ENCODE results near the gene DIAPH1.

The DIAPH1 gene

GRCh38 chr5:141640051-141640415, 21.2 kb upstream of the DIAPH1 start:
- Histone ChIP-seq H3K9ac (ENCODE audit: low read depth in 1 of 2, low read length in 2 of 2) (no peak overlapping the region), H3K27me3 (ENCODE audit: control insufficient read depth in 1 of 2, insufficient read depth in 2 of 2, low read length in 2 of 2) (no peaks in the 10 kb centered on the region), H3K4me3 (ENCODE audit: low read depth in 1 of 2, low read length in 2 of 2) (no peak overlapping the region), H3K36me3 (ENCODE audit: control insufficient read depth in 1 of 2, insufficient read depth in 2 of 2, low read length in 2 of 2) (peaks cover 7 to 19% of the 10 kb centered on the region in 2 donors), H3K27ac (ENCODE audit: low read depth, low read length) (no peak overlapping the region), H3K4me1 (ENCODE audit: control insufficient read depth in 1 of 2, insufficient read depth in 2 of 2, low read length in 2 of 2) (peaks cover 11 to 28% of the 10 kb centered on the region in 2 donors), H3K9me3 (ENCODE audit: control insufficient read depth in 1 of 2, low read length in 2 of 2) (no peaks in the 10 kb centered on the region)

GRCh38 chr5:141639357-141640050, 20.7 kb upstream of the DIAPH1 start:
- H3K4me3 ChIP-seq (ENCODE audit: low read depth in 1 of 2, low read length in 2 of 2): no peak overlapping the region
- no peak overlapping the region for H3K27ac ChIP-seq (ENCODE audit: low read depth, low read length)
- no peaks in the 10 kb centered on the region for H3K27me3 ChIP-seq (ENCODE audit: control insufficient read depth in 1 of 2, insufficient read depth in 2 of 2, low read length in 2 of 2)
- H3K9ac ChIP-seq (ENCODE audit: low read depth in 1 of 2, low read length in 2 of 2): no peak overlapping the region
- H3K4me1 ChIP-seq (ENCODE audit: control insufficient read depth in 1 of 2, insufficient read depth in 2 of 2, low read length in 2 of 2): peaks cover 16 to 34% of the 10 kb centered on the region in 2 donors
- peaks cover 4 to 14% of the 10 kb centered on the region in 2 donors for H3K36me3 ChIP-seq (ENCODE audit: control insufficient read depth in 1 of 2, insufficient read depth in 2 of 2, low read length in 2 of 2)
- H3K9me3 ChIP-seq (ENCODE audit: control insufficient read depth in 1 of 2, low read length in 2 of 2): no peaks in the 10 kb centered on the region

DNA sequence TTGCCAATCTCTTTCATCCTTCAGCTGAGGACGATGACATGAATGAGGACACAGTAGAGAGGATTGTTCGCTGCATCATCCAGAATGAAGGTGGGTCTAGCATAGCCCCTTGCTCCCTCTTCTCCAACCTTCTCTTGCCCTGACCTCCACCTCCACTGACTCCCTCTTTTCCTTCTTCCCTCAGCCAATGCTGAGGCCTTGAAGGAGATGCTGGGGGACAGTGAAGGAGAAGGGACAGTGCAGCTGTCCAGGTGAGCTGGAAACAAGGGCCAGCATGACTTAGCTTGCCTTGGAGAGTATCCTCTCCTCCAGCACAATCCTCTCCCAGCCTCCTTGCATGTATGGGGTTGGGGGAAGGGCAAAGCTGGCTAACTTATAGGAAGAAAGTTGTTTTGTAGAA, 20.0 kb upstream of the DIAPH1 start:
- H3K9ac ChIP-seq (ENCODE audit: low read depth in 1 of 2, low read length in 2 of 2): no peak overlapping the region
- no peaks in the 10 kb centered on the region for H3K9me3 ChIP-seq (ENCODE audit: control insufficient read depth in 1 of 2, low read length in 2 of 2)
- peaks cover 0 to 7% of the 10 kb centered on the region in 2 donors for H3K36me3 ChIP-seq (ENCODE audit: control insufficient read depth in 1 of 2, insufficient read depth in 2 of 2, low read length in 2 of 2)
- H3K27ac ChIP-seq (ENCODE audit: low read depth, low read length): no peak overlapping the region
- no peaks in the 10 kb centered on the region for H3K27me3 ChIP-seq (ENCODE audit: control insufficient read depth in 1 of 2, insufficient read depth in 2 of 2, low read length in 2 of 2)
- H3K4me3 ChIP-seq (ENCODE audit: low read depth in 1 of 2, low read length in 2 of 2): no peak overlapping the region
- peaks cover 16 to 34% of the 10 kb centered on the region in 2 donors for H3K4me1 ChIP-seq (ENCODE audit: control insufficient read depth in 1 of 2, insufficient read depth in 2 of 2, low read length in 2 of 2)

GRCh38 chr5:141637767-141638419, 19.1 kb upstream of the DIAPH1 start:
- Histone ChIP-seq H3K4me3 (ENCODE audit: low read depth in 1 of 2, low read length in 2 of 2) (peak overlapping the region; percentile 91 to 98), H3K9ac (ENCODE audit: low read depth in 1 of 2, low read length in 2 of 2) (peak overlapping the region in 1 of 2 donors; percentile 44), H3K9me3 (ENCODE audit: control insufficient read depth in 1 of 2, low read length in 2 of 2) (no peaks in the 10 kb centered on the region), H3K36me3 (ENCODE audit: control insufficient read depth in 1 of 2, insufficient read depth in 2 of 2, low read length in 2 of 2) (peaks cover 0 to 7% of the 10 kb centered on the region in 2 donors), H3K27ac (ENCODE audit: low read depth, low read length) (no peak overlapping the region), H3K4me1 (ENCODE audit: control insufficient read depth in 1 of 2, insufficient read depth in 2 of 2, low read length in 2 of 2) (peaks cover 16 to 34% of the 10 kb centered on the region in 2 donors), H3K27me3 (ENCODE audit: control insufficient read depth in 1 of 2, insufficient read depth in 2 of 2, low read length in 2 of 2) (no peaks in the 10 kb centered on the region)

GRCh38 chr5:141637123-141637766, 18.4 kb upstream of the DIAPH1 start:
- Histone ChIP-seq H3K27ac (ENCODE audit: low read depth, low read length) (no peak overlapping the region), H3K27me3 (ENCODE audit: control insufficient read depth in 1 of 2, insufficient read depth in 2 of 2, low read length in 2 of 2) (no peaks in the 10 kb centered on the region), H3K4me1 (ENCODE audit: control insufficient read depth in 1 of 2, insufficient read depth in 2 of 2, low read length in 2 of 2) (peaks cover 16 to 34% of the 10 kb centered on the region in 2 donors), H3K4me3 (ENCODE audit: low read depth in 1 of 2, low read length in 2 of 2) (peak overlapping the region; percentile 91 to 98), H3K9me3 (ENCODE audit: control insufficient read depth in 1 of 2, low read length in 2 of 2) (no peaks in the 10 kb centered on the region), H3K36me3 (ENCODE audit: control insufficient read depth in 1 of 2, insufficient read depth in 2 of 2, low read length in 2 of 2) (peaks cover 0 to 11% of the 10 kb centered on the region in 2 donors), H3K9ac (ENCODE audit: low read depth in 1 of 2, low read length in 2 of 2) (peak overlapping the region; percentile 39 to 44)

DNA sequence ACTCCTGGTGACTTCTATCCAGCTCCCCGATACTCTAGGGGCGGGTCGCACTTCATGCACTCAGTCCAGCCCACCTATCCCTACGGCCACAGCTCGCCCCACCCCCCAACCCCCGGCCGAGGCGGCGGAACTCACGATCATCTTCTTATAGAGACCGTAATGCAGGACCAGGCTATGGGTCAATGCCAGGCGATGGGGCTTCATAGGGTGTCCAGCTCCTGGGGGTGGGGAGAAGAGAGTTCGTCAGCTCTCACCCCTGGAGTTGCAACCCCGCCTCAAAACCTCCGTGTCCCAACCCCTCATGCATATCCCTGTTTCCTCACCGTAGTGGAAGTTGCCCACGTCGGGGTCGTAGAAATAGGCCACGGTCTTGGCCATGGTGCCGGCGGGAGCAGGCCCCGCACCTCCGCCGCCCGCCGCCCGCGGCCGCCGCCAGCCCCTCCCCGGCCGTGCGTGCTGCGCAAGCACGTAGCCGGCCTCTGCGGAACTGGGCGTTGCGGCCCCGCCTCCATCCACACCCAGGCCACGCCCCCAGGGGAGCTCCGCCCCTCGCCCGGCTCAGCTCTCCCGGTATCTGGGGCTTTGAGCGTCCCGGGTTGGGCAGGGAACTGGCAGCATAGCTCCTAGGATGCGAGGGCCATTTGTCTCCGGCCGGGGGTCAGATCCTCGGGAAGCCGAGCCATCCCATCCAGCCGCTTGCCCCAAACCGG, 17.8 kb upstream of the DIAPH1 start, which contains the start of the genes HDAC3 and RELL2:
Gene HDAC3, minus strand, starts transcription at position 437 of the 710 bp plus-strand sequence. Its CDS starts 59 bp downstream, at position 378.
Gene RELL2, plus strand, starts transcription at position 585 of the 710 bp plus-strand sequence. CDS start 1,229 bp downstream, outside the sequence.
- Histone ChIP-seq H3K4me1 (ENCODE audit: control insufficient read depth in 1 of 2, insufficient read depth in 2 of 2, low read length in 2 of 2) (peaks cover 16 to 34% of the 10 kb centered on the region in 2 donors), H3K9ac (ENCODE audit: low read depth in 1 of 2, low read length in 2 of 2) (peak within 1 kb of the TSS; percentile 85 to 91), H3K9me3 (ENCODE audit: control insufficient read depth in 1 of 2, low read length in 2 of 2) (no peaks in the 10 kb centered on the region), H3K27me3 (ENCODE audit: control insufficient read depth in 1 of 2, insufficient read depth in 2 of 2, low read length in 2 of 2) (no peaks in the 10 kb centered on the region), H3K4me3 (ENCODE audit: low read depth in 1 of 2, low read length in 2 of 2) (peak within 1 kb of the TSS; percentile 91 to 98), H3K27ac (ENCODE audit: low read depth, low read length) (peak within 1 kb of the TSS; percentile 64), H3K36me3 (ENCODE audit: control insufficient read depth in 1 of 2, insufficient read depth in 2 of 2, low read length in 2 of 2) (peaks cover 0 to 12% of the 10 kb centered on the region in 2 donors)

DNA sequence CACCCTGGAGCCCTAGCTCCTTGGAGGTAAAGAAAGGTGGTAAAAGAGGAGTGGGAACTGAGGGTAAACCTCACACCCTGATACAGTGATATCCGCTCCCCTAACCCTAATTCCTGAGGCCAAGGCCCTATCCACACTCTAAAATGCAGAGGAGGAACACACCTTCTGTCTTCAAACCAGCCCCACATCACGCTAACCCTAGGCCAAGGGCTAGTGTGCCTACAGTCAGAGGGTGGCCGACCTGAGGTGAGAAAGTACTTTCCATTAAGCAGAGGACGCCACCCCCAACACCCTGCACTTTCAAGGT, 17.3 kb upstream of the DIAPH1 start:
- Histone ChIP-seq H3K4me3 (ENCODE audit: low read depth in 1 of 2, low read length in 2 of 2) (peak overlapping the region; percentile 91 to 98), H3K27ac (ENCODE audit: low read depth, low read length) (no peak overlapping the region), H3K9ac (ENCODE audit: low read depth in 1 of 2, low read length in 2 of 2) (peak overlapping the region; percentile 85 to 91), H3K27me3 (ENCODE audit: control insufficient read depth in 1 of 2, insufficient read depth in 2 of 2, low read length in 2 of 2) (no peaks in the 10 kb centered on the region), H3K4me1 (ENCODE audit: control insufficient read depth in 1 of 2, insufficient read depth in 2 of 2, low read length in 2 of 2) (peaks cover 16 to 34% of the 10 kb centered on the region in 2 donors), H3K9me3 (ENCODE audit: control insufficient read depth in 1 of 2, low read length in 2 of 2) (no peaks in the 10 kb centered on the region), H3K36me3 (ENCODE audit: control insufficient read depth in 1 of 2, insufficient read depth in 2 of 2, low read length in 2 of 2) (peaks cover 0 to 8% of the 10 kb centered on the region in 2 donors)

GRCh38 chr5:141635646-141636045, 16.8 kb upstream of the DIAPH1 start:
- peak overlapping the region; percentile 85 to 91 for H3K9ac ChIP-seq (ENCODE audit: low read depth in 1 of 2, low read length in 2 of 2)

DNA sequence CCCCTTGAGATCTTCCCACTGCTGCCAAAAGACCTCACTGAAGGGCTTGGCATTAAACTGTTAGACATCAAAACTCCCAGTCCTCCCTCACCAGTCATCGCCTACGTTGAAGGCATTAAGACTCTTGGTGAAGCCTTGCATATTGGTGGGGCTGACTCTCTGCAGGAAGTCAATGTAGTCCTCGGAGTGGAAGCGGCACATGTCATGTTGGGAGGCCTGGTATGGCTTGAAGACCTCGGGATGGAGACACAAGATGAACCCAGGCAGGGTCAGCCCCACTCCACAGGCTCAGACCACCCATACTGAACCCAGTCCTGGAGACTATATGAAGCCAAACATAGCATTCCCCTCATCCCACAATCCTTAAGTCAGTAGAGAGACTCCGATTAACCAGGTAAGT, 15.9 kb upstream of the DIAPH1 start:
- Histone ChIP-seq H3K9ac (ENCODE audit: low read depth in 1 of 2, low read length in 2 of 2) (no peak overlapping the region), H3K4me3 (ENCODE audit: low read depth in 1 of 2, low read length in 2 of 2) (no peak overlapping the region), H3K36me3 (ENCODE audit: control insufficient read depth in 1 of 2, insufficient read depth in 2 of 2, low read length in 2 of 2) (peaks cover under 1 to 10% of the 10 kb centered on the region in 2 donors), H3K27ac (ENCODE audit: low read depth, low read length) (no peak overlapping the region), H3K27me3 (ENCODE audit: control insufficient read depth in 1 of 2, insufficient read depth in 2 of 2, low read length in 2 of 2) (no peaks in the 10 kb centered on the region), H3K4me1 (ENCODE audit: control insufficient read depth in 1 of 2, insufficient read depth in 2 of 2, low read length in 2 of 2) (peaks cover 16 to 34% of the 10 kb centered on the region in 2 donors), H3K9me3 (ENCODE audit: control insufficient read depth in 1 of 2, low read length in 2 of 2) (no peaks in the 10 kb centered on the region)

More at GRCh38 chr5:141635646-141636045, 16.8 kb upstream of the DIAPH1 start:
- Histone ChIP-seq H3K27me3 (ENCODE audit: control insufficient read depth in 1 of 2, insufficient read depth in 2 of 2, low read length in 2 of 2) (no peaks in the 10 kb centered on the region), H3K9me3 (ENCODE audit: control insufficient read depth in 1 of 2, low read length in 2 of 2) (no peaks in the 10 kb centered on the region), H3K4me3 (ENCODE audit: low read depth in 1 of 2, low read length in 2 of 2) (peak overlapping the region; percentile 91 to 98), H3K4me1 (ENCODE audit: control insufficient read depth in 1 of 2, insufficient read depth in 2 of 2, low read length in 2 of 2) (peaks cover 16 to 34% of the 10 kb centered on the region in 2 donors), H3K27ac (ENCODE audit: low read depth, low read length) (no peak overlapping the region), H3K36me3 (ENCODE audit: control insufficient read depth in 1 of 2, insufficient read depth in 2 of 2, low read length in 2 of 2) (peaks cover 0 to 5% of the 10 kb centered on the region in 2 donors)

Data from duodenal mucosa (tissue), 2 donors.